ENCODE measurements around the gene LRP5. TPM values are rescaled to one million over a fixed set of nuclear protein-coding genes. Genes with fewer than 3 reads are reported as not detected.

Gene LRP5
- total and polyA plus RNA-seq, 9 donors, result 3.1 to 63.8 (median 47.2) TPM

- Histone ChIP-seq H3K4me3 (no peak overlapping the region), H3K36me3 (no peaks in the 10 kb centered on the region), H3K27ac (no peak overlapping the region), H3K9me3 (no peaks in the 10 kb centered on the region), H3K4me1 (ENCODE audit: insufficient read depth) (no peaks in the 10 kb centered on the region), H3K27me3 (no peaks in the 10 kb centered on the region)
- no peak for DNase-seq
- intact Hi-C loops (cut with DNase I), result loop anchor here (10.0 kb wide), 4 partner anchors 54 to 234 kb away; partner anchors contain the start of genes KMT5B (in 1 of the 4) and LRP5 (in 1 of the 4)
- WGBS, 3 donors, result 89 to 91% (median 91%) methylated on average over 25 of the region's 25 CpGs
- TF ChIP-seq CTCF (IDR thresholded peaks at IDR 0.05), result no peak
- no peak for TF ChIP-seq EP300 (IDR thresholded peaks at IDR 0.05)
- no peak for TF ChIP-seq POLR2A (IDR thresholded peaks at IDR 0.05)
Observed at GRCh38 chr11:68448604-68449011, 136.2 kb downstream of the LRP5 start.

- H3K27me3 ChIP-seq, result no peaks in the 10 kb centered on the region
- no peaks in the 10 kb centered on the region for H3K4me1 ChIP-seq (ENCODE audit: insufficient read depth)
- H3K4me3 ChIP-seq, result no peak overlapping the region
- intact Hi-C loops (cut with DNase I), result loop anchor here (10.0 kb wide), 6 partner anchors 55 to 425 kb away; partner anchors contain the start of genes KMT5B (in 1 of the 4) and LRP5 (in 1 of the 4)
- no peak overlapping the region for H3K27ac ChIP-seq
- DNase-seq, result peak in 2 of 5 donors; percentile 13 to 31
- no peaks in the 10 kb centered on the region for H3K9me3 ChIP-seq
- 88 to 92% (median 89%) methylated on average over 11 of the region's 11 CpGs for WGBS, 3 donors
- H3K36me3 ChIP-seq, result no peaks in the 10 kb centered on the region
- no peak for TF ChIP-seq CTCF (IDR thresholded peaks at IDR 0.05)
- TF ChIP-seq EP300 (IDR thresholded peaks at IDR 0.05), result no peak
- no peak for TF ChIP-seq POLR2A (IDR thresholded peaks at IDR 0.05)
Observed at GRCh38 chr11:68449951-68450350, 137.6 kb downstream of the LRP5 start.

- Histone ChIP-seq H3K4me1 (ENCODE audit: insufficient read depth) (no peaks in the 10 kb centered on the region), H3K4me3 (no peak overlapping the region), H3K27me3 (no peaks in the 10 kb centered on the region), H3K36me3 (no peaks in the 10 kb centered on the region), H3K9me3 (no peaks in the 10 kb centered on the region), H3K27ac (no peak overlapping the region)
- DNase-seq, result peak in 2 of 5 donors; percentile 3 to 8
- WGBS, 3 donors, result 94 to 99% (median 98%) methylated on average over 8 of the region's 8 CpGs
- intact Hi-C loops (cut with DNase I), result loop anchor here in 2 of 4 donors (10.0 kb wide), 2 partner anchors 404 to 426 kb away; no protein-coding TSS in a partner anchor
- no peak for TF ChIP-seq CTCF (IDR thresholded peaks at IDR 0.05)
- no peak for TF ChIP-seq EP300 (IDR thresholded peaks at IDR 0.05)
- TF ChIP-seq POLR2A (IDR thresholded peaks at IDR 0.05), result no peak
Observed at GRCh38 chr11:68450711-68451110, 138.3 kb downstream of the LRP5 start.

- H3K4me1 ChIP-seq (ENCODE audit: insufficient read depth), result no peaks in the 10 kb centered on the region
- peak in 2 of 5 donors; percentile 17 to 33 for DNase-seq
- TF ChIP-seq POLR2A (IDR thresholded peaks at IDR 0.05) (no peak), CTCF (IDR thresholded peaks at IDR 0.05) (no peak), EP300 (IDR thresholded peaks at IDR 0.05) (no peak)
- H3K4me3 ChIP-seq, result no peak overlapping the region
- no peaks in the 10 kb centered on the region for H3K9me3 ChIP-seq
- no peaks in the 10 kb centered on the region for H3K27me3 ChIP-seq
- H3K27ac ChIP-seq, result no peak overlapping the region
- no peaks in the 10 kb centered on the region for H3K36me3 ChIP-seq
- intact Hi-C loops (cut with DNase I), result loop anchor here in 2 of 4 donors (10.0 kb wide), 2 partner anchors 400 to 430 kb away; no protein-coding TSS in a partner anchor
- 53 to 54% (median 54%) methylated on average over 8 of the region's 8 CpGs for WGBS, 3 donors
Observed at GRCh38 chr11:68454767-68455166, 142.4 kb downstream of the LRP5 start.

All from ovary (tissue), 9 donors.